NCI-H2107 (cell line): ENCODE data around the gene AP1M1.

ENCODE experiments used
- DNase-seq: peaks from one replicate; lab custom pipeline; 2025; lab: John Stamatoyannopoulos, UW

AP1M1 gene

GRCh38 chr19:16207490-16208025 lies 9.8 kb downstream of the AP1M1 start:
- DNase-seq, result no peak

DNA sequence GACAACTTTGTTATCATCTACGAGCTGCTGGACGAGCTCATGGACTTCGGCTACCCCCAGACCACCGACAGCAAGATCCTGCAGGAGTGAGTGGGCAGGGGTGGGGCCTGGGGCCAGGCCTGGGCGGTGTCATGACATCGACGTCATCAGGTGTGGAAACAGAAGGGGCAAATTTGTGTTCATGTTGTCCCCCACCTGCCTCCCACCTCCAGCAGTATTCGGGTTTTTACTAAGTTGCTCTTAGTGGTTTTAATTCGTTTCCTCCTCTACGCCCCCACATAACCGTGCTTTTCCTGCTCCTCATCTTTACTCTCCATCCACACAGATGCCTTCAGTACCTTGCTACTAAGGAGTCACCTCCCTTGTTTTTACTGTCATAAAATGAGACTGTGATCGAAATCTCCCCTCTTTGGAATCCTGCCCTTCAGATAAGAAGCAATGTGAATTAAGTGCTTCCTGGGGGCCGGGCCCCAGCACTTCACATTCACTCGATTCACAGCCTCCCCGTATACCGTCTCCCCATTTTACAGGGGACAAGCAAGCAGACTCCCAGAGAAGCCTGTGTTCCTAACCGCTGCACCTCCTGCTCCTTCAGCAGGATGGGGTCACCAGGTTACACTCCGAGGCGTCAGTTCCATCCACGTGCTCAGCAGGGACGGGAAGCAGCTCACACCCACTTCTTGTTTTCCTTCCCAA lies 10.5 kb downstream of the AP1M1 start:
- DNase-seq, result no peak

- no peak for DNase-seq
Measured at GRCh38 chr19:16208847-16209665, 11.3 kb downstream of the AP1M1 start.

DNA sequence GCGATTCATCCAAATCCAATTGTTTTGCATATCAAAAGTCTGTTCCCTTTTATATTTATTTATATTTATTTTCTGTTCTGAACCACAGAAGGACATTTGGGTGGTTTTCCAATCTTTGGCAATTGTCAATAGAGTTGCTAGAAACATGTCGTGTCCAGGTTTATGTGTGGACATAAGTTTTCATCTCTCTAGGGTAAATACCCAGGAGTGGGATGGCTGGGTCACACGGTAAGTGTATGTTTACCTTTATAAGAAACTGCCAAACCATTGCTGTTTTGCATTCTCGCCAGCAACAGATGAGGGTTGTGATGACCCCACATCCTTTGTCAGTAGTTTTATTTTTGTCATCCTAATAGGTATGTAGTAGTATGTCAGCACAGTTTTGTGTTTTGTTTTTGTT lies 12.5 kb downstream of the AP1M1 start:
- DNase-seq, result no peak

GRCh38 chr19:16213076-16213475 lies 15.4 kb downstream of the AP1M1 start:
- DNase-seq, result no peak

DNA sequence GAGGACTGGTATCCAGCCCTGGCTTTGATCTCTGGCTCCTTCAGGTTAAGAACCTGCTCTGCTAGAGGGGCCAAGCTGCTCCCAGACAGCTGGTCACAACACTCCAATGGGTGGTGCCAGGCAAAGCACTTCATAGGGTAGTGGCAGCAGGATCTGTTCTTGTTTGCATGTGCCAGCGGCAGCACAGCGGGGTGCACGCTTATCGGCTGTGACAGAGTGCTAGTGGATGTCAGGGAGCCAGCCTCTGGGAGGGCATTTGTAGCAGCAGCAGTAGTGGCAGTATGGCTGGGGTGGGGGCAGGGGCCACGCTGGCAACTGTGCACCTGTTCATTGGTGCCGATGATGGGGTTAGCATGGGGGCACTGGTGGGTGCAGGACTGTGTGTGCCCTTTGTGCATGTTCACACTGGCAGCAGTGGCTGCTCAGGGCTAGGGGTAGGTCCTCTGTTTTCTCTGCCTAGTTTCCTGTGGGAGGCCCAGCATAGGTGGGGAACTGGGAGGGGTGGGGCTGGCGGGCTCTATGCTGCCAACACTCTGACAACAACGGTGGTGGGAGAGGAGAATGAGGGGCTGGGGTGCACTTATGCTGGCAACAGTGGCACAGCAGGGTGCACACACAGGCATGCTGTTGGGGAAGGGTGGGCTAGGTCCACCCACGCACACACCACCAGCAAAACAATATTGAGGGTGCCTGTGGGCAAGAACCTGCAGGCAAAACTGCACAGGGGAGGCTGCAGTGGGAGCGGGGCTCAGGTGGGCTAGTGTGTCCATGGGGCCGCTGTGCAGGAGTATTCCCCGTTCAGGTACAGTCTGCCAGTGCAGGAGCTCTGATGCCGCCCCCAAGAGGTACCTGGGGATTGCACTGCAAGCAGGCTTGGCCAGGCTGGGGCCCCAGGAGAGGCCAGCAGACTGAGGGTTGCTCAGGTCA lies 19.3 kb downstream of the AP1M1 start:
- no peak for DNase-seq

DNA sequence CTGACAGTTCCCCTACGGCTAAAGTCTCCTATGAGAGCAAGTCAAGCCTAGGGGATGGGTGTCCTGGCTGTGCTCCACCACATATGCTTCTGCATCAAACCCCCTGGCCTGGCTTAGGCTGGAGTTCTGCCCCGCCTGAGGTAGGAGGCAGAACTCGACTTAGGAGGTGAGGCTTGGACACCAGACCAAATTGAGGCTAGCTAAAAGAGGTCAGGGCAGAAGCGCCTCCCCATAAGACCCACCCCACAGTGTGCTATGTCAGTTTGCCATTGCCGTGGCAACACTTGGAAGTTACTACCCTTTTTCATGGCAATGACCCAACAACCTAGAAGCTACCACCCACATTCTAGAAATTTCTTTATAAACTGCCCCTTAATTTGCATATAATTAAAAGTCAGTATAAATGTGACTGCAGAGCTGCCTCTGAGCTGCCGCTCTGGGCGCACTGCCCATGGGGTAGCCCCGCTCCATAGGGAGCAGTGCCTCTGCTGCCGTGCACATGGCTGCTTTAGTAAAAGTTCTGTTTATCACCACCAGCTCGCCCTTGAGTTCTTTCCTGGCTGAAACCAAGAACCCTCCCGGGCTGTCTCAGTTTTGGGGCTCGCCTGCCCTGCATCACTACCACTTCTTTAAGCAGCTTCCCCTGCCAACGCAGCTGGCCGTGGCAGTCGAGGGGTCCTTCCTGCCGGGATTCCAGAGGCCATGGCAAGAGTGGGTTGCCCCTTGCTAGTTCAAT lies 20.2 kb downstream of the AP1M1 start:
- DNase-seq, result no peak

- DNase-seq, result no peak
Measured at GRCh38 chr19:16218851-16219250, 21.1 kb downstream of the AP1M1 start.

GRCh38 chr19:16222806-16223205 lies 25.1 kb downstream of the AP1M1 start:
- no peak for DNase-seq

DNA sequence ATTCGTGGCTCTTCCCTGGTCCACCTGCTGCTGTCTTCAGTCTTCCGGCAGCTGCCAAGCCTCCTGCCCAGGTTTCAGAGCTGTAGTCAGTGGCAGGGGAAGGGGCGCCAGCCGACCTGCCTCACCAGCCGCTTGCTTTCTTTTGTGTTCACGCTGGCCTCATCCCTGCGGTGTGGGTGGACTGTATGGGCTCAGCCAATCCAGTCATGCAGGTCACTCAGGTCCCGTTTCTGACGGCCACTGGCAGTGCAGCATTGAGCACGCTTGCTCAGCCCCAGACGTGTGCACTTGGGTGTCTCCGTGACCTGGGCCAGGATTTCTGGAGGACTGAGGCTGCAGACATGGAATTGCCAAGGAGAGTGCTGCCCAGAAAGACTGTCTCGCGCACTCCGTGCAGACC lies 26.0 kb downstream of the AP1M1 start:
- DNase-seq, result no peak

GRCh38 chr19:16224293-16225045 lies 26.8 kb downstream of the AP1M1 start:
- no peak for DNase-seq

DNA sequence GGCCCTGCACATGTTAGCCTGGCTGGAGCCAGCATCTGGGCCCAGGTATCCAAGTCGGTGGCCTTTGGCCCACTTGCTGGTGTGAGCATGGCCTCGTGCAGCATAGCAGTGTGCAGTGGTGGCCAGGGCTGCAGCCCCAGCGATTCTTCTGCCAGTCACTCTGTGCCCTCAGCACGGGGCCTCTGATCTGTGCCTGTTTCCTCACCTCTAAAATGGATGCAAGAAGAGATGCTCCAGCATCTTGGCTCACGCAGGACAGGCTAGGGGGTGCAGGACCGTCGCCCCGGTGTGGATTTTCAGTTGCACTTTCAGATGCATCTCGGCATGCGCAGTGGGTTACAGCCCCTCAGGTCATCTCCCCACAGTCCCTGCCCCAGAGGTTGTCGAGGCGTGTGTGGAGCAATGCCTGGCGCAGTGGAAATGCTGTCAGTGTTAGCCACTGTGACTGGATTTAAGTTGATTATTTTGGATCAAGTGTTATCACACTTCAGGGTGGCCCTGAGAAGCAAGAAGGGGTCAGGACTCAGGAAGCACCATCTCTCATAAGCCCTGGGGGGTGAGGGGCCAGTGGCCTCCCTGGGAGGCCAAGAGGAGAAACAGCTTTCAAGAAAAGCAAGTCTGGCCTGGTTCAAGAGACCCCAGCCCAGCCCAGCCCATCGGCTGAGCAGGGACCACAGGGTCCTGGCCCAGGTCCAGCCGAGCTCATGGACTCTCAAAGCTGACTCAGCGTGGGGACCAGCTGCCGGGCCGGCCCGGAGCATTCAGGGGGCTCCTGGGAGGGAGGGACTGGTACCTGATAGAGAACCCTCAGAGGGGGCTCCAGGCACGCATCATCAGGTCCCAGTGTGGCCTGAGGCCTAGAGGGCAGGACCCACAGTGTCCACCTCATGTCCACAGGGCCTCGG lies 27.8 kb downstream of the AP1M1 start:
- no peak for DNase-seq

GRCh38 chr19:16226184-16226591 lies 28.5 kb downstream of the AP1M1 start:
- DNase-seq, result no peak

DNA sequence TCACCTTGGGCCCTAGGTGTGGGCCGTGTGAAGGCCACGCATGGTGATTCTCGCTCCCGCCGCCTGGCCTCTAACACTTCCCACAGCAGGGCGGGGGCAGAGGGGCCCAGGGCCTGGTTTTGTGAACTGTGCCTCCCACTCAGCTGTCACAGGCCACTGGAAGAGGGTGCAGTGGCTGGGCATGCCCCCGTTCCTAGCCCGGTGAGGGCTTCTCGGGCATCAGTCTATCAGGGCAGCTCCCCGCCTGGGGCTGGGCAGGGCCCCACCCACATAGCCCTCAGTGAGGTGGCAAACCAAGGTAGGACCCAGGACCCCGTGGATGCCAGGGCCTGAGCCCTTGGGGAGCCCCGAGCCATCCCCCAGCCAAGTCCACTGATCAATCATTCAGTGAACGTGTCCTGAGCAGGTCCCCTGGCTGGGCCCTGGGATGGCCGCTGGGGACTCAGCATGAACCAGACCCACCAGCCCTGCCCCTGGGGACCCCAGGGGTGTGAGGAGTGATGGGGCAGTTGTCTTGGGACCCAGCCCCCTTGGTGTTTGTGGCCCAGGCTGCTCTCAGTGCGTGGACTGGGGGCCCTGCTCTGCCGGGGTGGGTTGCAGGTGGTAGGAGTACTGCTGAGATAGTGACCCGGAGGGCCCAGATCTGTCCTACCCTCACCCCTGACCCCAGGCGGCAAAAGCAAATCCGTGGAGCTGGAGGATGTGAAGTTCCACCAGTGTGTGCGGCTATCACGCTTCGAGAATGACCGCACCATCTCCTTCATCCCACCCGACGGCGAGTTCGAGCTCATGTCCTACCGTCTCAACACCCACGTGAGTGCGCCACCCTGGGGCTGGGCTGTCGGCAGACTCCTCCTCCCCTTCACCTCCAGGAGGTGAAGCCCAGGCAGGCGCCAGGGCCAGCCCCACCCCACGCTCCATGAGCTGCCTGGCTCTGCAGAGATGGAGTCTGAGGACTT lies 29.4 kb downstream of the AP1M1 start:
- no peak for DNase-seq

- DNase-seq, result no peak
Measured at GRCh38 chr19:16227837-16228636, 30.3 kb downstream of the AP1M1 start.

DNA sequence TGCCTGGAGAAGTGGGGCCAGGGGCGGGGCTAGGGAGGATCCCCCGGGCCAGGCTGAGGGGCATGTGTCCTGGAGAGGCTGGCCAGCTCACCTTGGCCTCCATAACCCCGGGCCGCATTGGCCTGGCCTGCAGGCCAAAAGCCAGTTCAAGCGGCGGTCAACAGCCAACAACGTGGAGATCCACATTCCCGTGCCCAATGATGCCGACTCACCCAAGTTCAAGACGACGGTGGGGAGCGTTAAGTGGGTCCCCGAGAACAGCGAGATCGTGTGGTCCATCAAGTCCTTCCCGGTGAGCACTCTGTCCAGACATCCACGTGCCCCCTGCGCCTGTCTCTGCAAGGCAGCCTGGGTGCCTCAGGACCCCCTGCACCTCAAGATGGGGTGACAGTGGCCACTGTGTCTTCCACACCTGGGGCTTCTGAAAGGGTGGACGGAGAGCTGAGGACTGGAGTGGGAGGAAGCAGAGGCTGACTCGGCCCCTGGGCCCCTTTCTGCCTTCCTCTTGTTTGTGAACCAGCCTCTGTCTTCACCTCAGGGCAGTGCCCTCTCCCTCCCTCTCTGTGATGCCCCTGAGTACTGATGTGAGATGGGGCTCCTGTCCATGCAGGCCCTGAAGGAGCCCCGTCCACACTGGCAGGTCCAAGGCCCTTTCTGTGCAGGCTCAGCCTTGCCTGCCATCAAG lies 31.1 kb downstream of the AP1M1 start:
- DNase-seq, result no peak

DNA sequence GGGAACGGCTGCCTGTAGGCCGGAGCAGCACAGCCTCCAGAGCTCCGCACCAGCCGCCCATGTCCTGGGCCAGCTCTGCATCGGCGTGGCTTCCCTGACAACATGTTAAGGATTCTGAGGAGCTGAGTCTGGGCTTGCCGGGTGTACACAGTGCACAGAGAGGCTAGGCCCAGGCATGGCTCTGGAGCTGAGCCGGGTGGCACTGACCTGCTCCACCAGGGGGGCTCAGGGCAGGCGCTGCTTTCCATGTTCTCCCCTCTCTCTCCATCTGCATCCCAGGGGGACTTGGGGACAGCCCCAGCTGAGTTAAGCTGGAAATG lies 31.6 kb downstream of the AP1M1 start:
- DNase-seq, result no peak
